ENCODE measurements around the gene UCKL1.
"Not testable (repeated sequence)": the region's sequence is repeated elsewhere in the genome, so short reads cannot be mapped to it uniquely, and the experiment has no call there.

DNA sequence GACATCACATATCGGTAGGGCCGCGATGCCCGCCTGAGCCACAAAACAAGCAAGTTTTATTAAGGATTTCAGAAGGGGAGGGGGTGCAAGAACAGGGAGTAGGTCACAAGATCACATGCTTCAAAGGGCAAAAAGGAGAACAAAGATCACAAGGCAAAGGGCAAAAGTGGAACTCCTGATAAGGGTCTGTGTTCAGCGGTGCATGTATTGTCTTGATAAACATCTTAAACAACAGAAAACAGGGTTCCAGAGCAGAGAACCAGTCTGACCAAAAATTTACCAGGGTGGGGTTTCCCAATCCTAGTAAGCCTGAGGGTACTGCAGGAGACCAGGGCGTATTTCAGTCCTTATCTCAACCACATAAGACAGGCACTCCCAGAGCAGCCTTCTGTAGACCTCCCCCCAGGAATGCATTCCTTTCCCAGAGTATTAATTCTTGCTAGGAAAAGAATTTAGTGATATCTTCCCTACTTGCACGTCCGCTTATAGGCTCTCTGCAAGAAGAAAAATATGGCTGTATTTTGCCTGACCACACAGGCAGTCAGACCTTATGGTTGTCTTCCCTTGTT, 39.8 kb downstream of the UCKL1 start:
- TF ChIP-seq, protein P1, sequence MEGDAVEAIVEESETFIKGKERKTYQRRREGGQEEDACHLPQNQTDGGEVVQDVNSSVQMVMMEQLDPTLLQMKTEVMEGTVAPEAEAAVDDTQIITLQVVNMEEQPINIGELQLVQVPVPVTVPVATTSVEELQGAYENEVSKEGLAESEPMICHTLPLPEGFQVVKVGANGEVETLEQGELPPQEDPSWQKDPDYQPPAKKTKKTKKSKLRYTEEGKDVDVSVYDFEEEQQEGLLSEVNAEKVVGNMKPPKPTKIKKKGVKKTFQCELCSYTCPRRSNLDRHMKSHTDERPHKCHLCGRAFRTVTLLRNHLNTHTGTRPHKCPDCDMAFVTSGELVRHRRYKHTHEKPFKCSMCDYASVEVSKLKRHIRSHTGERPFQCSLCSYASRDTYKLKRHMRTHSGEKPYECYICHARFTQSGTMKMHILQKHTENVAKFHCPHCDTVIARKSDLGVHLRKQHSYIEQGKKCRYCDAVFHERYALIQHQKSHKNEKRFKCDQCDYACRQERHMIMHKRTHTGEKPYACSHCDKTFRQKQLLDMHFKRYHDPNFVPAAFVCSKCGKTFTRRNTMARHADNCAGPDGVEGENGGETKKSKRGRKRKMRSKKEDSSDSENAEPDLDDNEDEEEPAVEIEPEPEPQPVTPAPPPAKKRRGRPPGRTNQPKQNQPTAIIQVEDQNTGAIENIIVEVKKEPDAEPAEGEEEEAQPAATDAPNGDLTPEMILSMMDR (IDR thresholded peaks at IDR 0.05; ENCODE audit: low read depth, low read length), result not testable (repeated sequence)
- TF ChIP-seq MYC (IDR thresholded peaks at IDR 0.05; ENCODE audit: low read depth, low read length); POLR2A (IDR thresholded peaks at IDR 0.05; ENCODE audit: extremely low read depth, insufficient read length): not testable (repeated sequence)

All from NB4 (cell line).